ENCODE results near the gene ATP13A3.

ATP13A3 gene

DNA sequence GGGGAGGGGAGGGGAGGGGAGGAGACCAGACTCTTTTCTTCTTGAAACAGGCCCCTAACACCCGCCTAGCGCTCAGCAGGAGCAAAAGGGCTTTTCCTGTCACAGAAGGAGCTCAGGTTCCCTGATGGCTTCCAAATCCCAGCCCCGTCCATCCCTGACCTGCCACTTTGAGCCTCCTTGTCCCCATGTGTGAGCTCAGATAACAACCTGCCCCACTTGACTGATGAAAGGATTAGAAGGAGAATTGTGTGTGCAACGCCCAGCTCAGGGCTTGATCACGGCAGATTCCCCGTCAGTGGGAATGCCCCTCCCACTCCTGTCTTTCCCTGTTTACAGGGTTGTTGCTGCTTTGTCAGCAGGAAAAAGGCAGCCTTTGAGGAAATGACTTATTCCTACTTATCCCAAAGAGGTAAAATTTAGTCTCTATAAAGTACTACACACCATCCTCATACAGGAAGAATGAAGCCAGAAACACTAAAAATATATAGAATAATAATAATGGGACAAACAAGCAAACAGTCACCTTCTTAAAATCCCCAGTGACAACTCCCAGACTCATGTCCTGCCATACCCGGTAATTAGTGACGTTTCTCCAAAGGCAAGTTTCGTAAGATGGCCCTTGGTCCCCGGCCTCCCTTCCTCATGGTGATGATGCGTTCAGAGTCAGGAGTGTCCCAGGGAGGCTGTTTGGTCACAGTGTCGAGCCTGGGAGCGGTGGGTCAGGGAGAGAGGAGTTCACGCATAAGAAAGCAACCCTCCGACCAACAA is 111.1 kb downstream of the ATP13A3 start:
- H3K27me3 ChIP-seq (ENCODE audit: control insufficient read depth, insufficient read depth, low read length) = no peaks in the 10 kb centered on the region

DNA sequence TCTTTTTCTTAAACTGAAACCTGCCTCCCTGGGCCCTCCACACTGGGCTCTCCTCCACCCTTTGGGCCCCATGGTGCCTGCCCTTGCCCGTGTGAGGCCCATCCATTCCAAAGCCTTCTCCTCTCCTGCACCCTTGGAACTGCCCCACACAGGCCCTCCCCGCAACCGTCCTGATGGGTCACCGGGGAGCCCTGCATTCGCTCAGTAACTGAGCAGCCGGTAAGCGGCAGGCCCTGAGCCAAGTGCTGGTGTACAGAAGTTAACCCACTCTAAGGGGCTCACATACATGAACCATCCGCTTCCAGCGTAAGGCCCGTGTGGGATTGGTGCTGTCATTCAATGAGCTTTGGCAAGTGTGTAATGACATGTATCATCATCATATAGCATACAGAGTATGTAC is 111.9 kb downstream of the ATP13A3 start:
- Histone ChIP-seq H3K4me3 (ENCODE audit: low read length) (no peak overlapping the region), H3K9ac (ENCODE audit: low read length) (no peak overlapping the region), H3K36me3 (ENCODE audit: control insufficient read depth, low read depth, low read length) (no peaks in the 10 kb centered on the region), H3K27me3 (ENCODE audit: control insufficient read depth, insufficient read depth, low read length) (no peaks in the 10 kb centered on the region), H3K4me1 (ENCODE audit: control insufficient read depth, low read depth, low read length) (peaks cover 14% of the 10 kb centered on the region), H3K9me3 (ENCODE audit: control insufficient read depth, low read depth, low read length) (no peaks in the 10 kb centered on the region), H3K27ac (ENCODE audit: low read length) (no peak overlapping the region)

More for the DNA sequence above, 111.1 kb downstream of the ATP13A3 start:
- H3K4me3 ChIP-seq (ENCODE audit: low read length) = no peak overlapping the region
- H3K27ac ChIP-seq (ENCODE audit: low read length) = no peak overlapping the region
- no peaks in the 10 kb centered on the region for H3K9me3 ChIP-seq (ENCODE audit: control insufficient read depth, low read depth, low read length)
- peaks cover 14% of the 10 kb centered on the region for H3K4me1 ChIP-seq (ENCODE audit: control insufficient read depth, low read depth, low read length)
- no peaks in the 10 kb centered on the region for H3K36me3 ChIP-seq (ENCODE audit: control insufficient read depth, low read depth, low read length)
- H3K9ac ChIP-seq (ENCODE audit: low read length) = no peak overlapping the region

DNA sequence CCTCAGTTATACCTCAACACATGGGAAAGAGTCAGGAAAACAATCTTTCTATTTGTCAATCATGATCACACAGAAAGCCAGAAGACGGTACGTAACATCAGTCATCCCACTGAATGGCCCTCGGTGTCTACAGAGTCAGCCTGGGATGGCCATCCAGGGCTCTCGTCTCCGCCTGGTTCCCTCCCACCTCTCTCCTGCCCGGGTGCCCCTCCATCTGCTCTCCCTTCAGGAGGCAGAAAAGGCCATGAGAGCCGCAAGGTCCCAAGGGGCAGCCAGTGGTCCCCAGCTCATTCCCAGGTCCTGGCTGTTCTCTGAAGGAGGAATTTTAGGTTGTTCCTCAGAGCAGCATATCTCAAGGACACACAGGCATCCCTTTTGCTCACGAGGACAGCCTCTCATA is 112.9 kb downstream of the ATP13A3 start:
- Histone ChIP-seq H3K36me3 (ENCODE audit: control insufficient read depth, low read depth, low read length) (no peaks in the 10 kb centered on the region), H3K4me1 (ENCODE audit: control insufficient read depth, low read depth, low read length) (peaks cover 11% of the 10 kb centered on the region), H3K27ac (ENCODE audit: low read length) (no peak overlapping the region), H3K9me3 (ENCODE audit: control insufficient read depth, low read depth, low read length) (no peaks in the 10 kb centered on the region), H3K4me3 (ENCODE audit: low read length) (no peak overlapping the region), H3K9ac (ENCODE audit: low read length) (no peak overlapping the region), H3K27me3 (ENCODE audit: control insufficient read depth, insufficient read depth, low read length) (peaks cover 5% of the 10 kb centered on the region)

DNA sequence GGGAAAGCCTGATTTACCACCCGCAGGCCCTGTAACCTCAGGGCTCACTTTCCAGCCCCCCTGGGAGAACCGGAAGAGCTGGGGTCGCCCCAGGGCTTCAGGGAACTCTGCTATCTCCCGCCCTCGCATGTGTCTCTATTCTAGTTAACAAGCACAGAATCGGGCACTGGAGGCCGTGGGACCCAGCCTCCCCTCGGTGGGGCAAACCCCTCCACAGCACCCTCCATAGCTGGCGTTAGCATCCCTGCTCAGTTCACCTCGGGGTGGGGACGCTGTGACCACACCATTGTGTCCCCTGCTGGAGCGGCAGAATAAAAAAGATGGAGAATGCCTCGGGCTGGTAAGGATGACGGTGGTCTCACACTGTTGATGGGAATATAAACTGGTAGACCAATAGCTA is 113.8 kb downstream of the ATP13A3 start:
- Histone ChIP-seq H3K4me3 (ENCODE audit: low read length) (no peak overlapping the region), H3K36me3 (ENCODE audit: control insufficient read depth, low read depth, low read length) (no peaks in the 10 kb centered on the region), H3K9ac (ENCODE audit: low read length) (no peak overlapping the region), H3K27ac (ENCODE audit: low read length) (no peak overlapping the region), H3K9me3 (ENCODE audit: control insufficient read depth, low read depth, low read length) (no peaks in the 10 kb centered on the region), H3K27me3 (ENCODE audit: control insufficient read depth, insufficient read depth, low read length) (peaks cover 14% of the 10 kb centered on the region), H3K4me1 (ENCODE audit: control insufficient read depth, low read depth, low read length) (peaks cover 11% of the 10 kb centered on the region)

DNA sequence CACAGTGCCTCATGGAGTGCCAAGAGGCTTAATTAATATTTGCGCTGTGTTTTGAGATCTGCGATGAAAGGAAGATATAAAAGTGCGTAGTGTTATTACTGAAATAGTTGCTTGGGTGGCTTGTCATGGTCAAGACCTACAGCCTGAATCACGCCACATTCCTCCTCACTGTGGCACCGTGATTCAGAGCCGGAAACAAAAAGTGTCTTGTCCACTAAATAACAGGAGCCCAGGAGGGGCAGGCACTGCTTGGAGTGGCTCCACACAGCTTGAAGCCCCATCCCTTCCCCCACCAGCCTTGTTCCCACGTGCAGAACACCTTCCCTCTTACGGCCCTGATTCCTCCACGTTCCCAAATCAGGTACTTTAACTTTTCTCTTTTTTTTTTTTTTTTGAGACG is 116.0 kb downstream of the ATP13A3 start:
- Histone ChIP-seq H3K9ac (ENCODE audit: low read length) (no peak overlapping the region), H3K4me3 (ENCODE audit: low read length) (no peak overlapping the region), H3K27ac (ENCODE audit: low read length) (no peak overlapping the region), H3K27me3 (ENCODE audit: control insufficient read depth, insufficient read depth, low read length) (peaks cover 14% of the 10 kb centered on the region), H3K9me3 (ENCODE audit: control insufficient read depth, low read depth, low read length) (no peaks in the 10 kb centered on the region), H3K4me1 (ENCODE audit: control insufficient read depth, low read depth, low read length) (peaks cover 14% of the 10 kb centered on the region), H3K36me3 (ENCODE audit: control insufficient read depth, low read depth, low read length) (no peaks in the 10 kb centered on the region)

DNA sequence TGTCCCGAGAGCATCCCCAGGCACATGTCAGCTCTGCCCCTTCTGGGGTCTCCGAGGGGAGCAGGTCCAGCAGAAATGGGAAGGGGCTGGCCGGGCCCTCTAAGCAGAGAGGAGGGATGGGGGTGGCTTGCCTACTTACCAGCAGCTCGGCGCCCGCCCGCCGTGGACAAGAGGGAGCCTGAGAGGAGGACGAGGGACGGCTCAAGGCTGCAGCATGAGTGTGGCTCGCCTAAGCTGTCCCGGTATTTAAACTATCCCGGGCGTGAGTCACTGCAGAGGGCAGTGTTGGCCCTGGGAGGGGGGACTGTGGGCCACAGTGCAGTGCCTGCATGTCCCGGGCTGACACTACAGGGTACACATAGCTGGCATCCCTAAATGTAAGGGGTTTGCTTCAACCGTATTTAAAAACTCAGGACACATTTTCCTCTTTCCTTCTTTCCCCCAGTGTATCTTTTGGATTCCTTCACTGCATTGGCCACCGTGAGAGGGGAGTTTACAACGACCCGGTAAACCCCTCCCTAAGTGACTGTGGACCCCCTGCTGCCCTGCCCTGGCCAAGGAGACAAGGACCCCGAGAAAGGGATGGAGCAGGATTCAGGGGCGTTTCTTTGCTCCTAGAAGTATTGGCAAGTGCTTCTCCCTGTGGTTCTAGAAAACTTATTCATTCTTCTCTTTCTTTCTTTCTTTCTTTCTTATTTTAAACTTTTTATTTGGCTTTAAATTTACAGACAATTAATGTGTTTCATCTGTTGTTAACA is 117.1 kb downstream of the ATP13A3 start, which contains the start of gene LRRC15:
LRRC15 (minus strand) TSS at position 222 of the 758 bp plus-strand sequence. CDS start 8,700 bp downstream, outside the sequence.
- H3K9me3 ChIP-seq (ENCODE audit: control insufficient read depth, low read depth, low read length) = no peaks in the 10 kb centered on the region
- H3K27ac ChIP-seq (ENCODE audit: low read length) = no peak within 1 kb of the TSS
- peak within 1 kb of the TSS; percentile 52 for H3K4me3 ChIP-seq (ENCODE audit: low read length)
- H3K36me3 ChIP-seq (ENCODE audit: control insufficient read depth, low read depth, low read length) = no peaks in the 10 kb centered on the region
- H3K9ac ChIP-seq (ENCODE audit: low read length) = no peak within 1 kb of the TSS
- peaks cover 11% of the 10 kb centered on the region for H3K4me1 ChIP-seq (ENCODE audit: control insufficient read depth, low read depth, low read length)
- H3K27me3 ChIP-seq (ENCODE audit: control insufficient read depth, insufficient read depth, low read length) = peaks cover 14% of the 10 kb centered on the region

DNA sequence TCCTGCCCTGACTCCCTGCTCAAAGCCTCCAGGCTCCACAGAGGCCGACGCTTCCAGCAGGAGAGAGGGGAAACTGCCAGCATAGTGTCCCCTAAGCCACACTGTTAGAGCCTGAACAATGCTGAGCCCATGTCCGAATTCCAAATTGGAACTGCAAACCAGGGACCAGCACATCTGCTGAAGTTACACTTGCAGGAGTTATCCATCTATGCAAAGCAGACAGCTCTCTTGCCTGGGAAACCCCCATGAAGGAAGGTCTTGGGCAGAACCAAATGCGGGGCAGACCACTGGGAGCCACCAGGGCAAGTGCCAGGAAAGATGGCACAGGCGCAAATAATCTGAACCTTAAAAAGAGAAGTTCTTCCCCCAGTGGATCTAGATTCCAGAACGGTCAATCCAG is 117.9 kb downstream of the ATP13A3 start:
- peaks cover 14% of the 10 kb centered on the region for H3K27me3 ChIP-seq (ENCODE audit: control insufficient read depth, insufficient read depth, low read length)
- H3K4me3 ChIP-seq (ENCODE audit: low read length) = no peak overlapping the region
- no peak overlapping the region for H3K27ac ChIP-seq (ENCODE audit: low read length)
- H3K36me3 ChIP-seq (ENCODE audit: control insufficient read depth, low read depth, low read length) = no peaks in the 10 kb centered on the region
- peaks cover 11% of the 10 kb centered on the region for H3K4me1 ChIP-seq (ENCODE audit: control insufficient read depth, low read depth, low read length)
- H3K9ac ChIP-seq (ENCODE audit: low read length) = no peak overlapping the region
- H3K9me3 ChIP-seq (ENCODE audit: control insufficient read depth, low read depth, low read length) = no peaks in the 10 kb centered on the region

DNA sequence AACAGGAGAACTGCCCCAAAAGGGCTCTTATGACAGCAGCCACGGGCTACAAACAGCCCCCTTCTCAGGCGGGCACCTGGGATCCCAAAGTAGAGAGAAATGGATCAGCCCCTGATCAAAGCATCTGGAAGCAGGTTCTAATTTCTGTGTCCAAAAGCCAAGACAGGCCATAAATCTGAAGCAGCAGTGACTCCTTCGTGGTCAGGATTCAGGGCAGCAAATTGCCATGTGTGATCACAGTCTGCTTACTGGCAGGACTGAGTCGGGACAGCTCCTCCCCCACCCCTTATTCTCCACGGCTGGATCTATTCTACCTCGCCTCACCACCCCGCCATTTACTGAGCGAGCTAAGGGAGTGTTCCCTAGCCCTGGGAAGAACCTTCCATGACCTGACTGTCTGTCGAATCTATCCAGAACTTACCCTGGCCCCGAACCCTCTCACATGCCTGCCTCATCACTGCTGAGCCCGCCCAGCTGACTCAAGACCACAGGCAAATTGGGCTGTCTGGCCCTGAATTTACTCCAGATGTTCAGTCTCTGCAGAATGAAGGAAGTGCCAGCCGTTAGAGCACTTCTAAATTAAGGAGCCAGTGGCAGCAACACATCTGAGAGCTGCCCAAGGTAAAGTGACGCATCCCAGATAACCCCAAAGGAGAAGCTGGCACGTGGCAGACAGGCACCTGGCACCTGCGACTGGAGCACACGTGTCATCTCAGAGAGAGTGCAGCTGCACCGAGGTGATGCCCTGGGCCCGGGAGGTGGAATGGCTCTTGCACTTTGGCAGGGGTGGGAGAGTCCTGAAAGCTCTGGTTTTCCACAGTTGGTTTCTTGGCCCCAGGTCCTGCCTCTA is 118.6 kb downstream of the ATP13A3 start:
- H3K27me3 ChIP-seq (ENCODE audit: control insufficient read depth, insufficient read depth, low read length) = peaks cover 14% of the 10 kb centered on the region
- H3K27ac ChIP-seq (ENCODE audit: low read length) = no peak overlapping the region
- H3K9me3 ChIP-seq (ENCODE audit: control insufficient read depth, low read depth, low read length) = no peaks in the 10 kb centered on the region
- peaks cover 11% of the 10 kb centered on the region for H3K4me1 ChIP-seq (ENCODE audit: control insufficient read depth, low read depth, low read length)
- H3K4me3 ChIP-seq (ENCODE audit: low read length) = no peak overlapping the region
- no peaks in the 10 kb centered on the region for H3K36me3 ChIP-seq (ENCODE audit: control insufficient read depth, low read depth, low read length)
- no peak overlapping the region for H3K9ac ChIP-seq (ENCODE audit: low read length)

DNA sequence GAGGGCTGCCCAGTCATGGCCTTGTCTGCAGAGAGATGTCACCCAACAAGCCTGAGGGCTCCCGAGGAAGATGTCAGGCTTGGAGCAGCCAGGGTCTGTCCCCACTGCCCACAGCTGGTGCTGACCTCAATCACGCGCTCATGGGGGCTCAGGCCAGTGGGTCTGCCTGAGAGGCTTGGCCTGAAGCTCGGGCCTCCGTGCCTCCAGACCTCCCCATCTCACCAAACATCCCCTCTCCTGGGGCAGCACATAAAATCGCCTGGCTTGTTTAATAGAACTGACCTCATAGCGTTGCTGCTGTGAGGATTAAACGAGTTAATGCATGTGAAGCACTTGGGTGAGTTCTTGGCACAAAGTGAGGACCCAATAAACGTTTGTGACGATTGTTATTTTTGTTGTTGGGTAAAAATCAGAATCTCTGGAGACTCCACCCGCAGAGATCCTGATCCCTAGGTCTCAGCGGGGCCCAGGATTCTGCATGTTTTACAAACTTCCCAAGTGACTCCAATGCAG is 120.8 kb downstream of the ATP13A3 start:
- Histone ChIP-seq H3K4me1 (ENCODE audit: control insufficient read depth, low read depth, low read length) (peaks cover 11% of the 10 kb centered on the region), H3K9ac (ENCODE audit: low read length) (no peak overlapping the region), H3K4me3 (ENCODE audit: low read length) (no peak overlapping the region), H3K27ac (ENCODE audit: low read length) (no peak overlapping the region), H3K27me3 (ENCODE audit: control insufficient read depth, insufficient read depth, low read length) (peaks cover 14% of the 10 kb centered on the region), H3K9me3 (ENCODE audit: control insufficient read depth, low read depth, low read length) (no peaks in the 10 kb centered on the region), H3K36me3 (ENCODE audit: control insufficient read depth, low read depth, low read length) (no peaks in the 10 kb centered on the region)

DNA sequence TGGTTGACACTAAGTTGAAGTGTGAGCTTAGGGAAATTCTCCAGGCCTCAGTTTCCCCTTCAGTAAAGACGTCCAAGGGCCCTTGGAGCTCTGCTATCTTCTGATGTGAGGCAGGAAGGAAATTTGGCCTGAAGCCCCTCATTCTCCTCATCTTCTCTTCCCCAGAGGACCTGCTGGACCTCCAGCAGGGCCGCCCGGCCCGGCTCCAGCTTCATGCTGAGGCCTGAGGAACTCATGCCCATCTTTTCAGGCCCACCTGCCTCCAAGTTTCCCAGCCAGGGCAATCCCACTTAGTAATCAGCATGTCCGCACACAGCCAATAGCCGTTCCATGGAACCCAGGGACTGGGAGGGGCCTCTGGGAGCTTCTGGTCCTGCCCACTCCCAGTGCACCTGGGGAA is 121.3 kb downstream of the ATP13A3 start:
- Histone ChIP-seq H3K27ac (ENCODE audit: low read length) (no peak overlapping the region), H3K27me3 (ENCODE audit: control insufficient read depth, insufficient read depth, low read length) (peaks cover 14% of the 10 kb centered on the region), H3K9ac (ENCODE audit: low read length) (no peak overlapping the region), H3K36me3 (ENCODE audit: control insufficient read depth, low read depth, low read length) (no peaks in the 10 kb centered on the region), H3K4me3 (ENCODE audit: low read length) (no peak overlapping the region), H3K4me1 (ENCODE audit: control insufficient read depth, low read depth, low read length) (peaks cover 9% of the 10 kb centered on the region), H3K9me3 (ENCODE audit: control insufficient read depth, low read depth, low read length) (no peaks in the 10 kb centered on the region)
